COLO829 (cell line): ENCODE data around the gene ITPR2.
"Not testable (repeated sequence)": the region's sequence is repeated elsewhere in the genome, so short reads cannot be mapped to it uniquely, and the experiment has no call there.

Source experiments
- DNase-seq: peaks from one replicate; pipeline ENCODE4 v3.0.0; 2012; ENCODE audit warnings: low spot score

Gene ITPR2

DNA sequence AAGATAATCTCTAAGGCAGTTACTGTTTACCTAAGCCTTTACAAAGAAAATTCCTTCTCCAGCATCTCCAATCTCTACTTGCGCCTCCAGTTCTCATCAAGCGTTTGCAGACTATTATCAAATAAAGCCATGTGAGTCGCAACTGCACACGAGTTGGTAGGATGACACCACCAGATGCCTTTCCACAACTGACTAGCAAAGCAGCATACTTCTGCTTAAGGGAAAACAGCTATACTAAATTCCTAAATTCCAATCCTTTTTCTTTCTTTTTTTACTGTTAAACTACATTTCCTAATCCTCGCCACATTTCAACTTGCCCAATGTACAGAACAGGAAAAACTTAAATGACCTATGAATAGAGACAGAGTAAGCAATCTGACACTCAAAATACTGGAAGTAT lies 166.7 kb downstream of the ITPR2 start:
- DNase-seq, result no peak

DNA sequence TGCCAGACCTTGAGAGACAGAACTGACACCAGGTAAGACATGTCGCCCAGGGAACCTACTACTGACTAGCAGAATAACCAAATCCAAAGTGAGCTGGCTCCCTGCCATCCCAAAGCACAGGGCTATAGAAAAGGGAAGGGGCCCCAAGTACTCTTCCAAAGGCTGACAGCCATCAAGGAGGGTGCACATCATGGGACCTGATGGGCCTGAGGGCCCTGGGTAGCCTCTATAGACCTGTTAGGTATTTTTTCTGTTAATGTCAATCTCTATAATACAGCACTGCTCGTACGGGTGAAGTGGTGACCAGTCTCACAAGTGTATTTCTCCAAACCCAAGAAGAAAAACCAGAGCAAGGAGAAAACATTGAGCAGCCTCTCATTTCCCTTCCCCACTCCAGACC lies 171.6 kb downstream of the ITPR2 start:
- no peak for DNase-seq

DNA sequence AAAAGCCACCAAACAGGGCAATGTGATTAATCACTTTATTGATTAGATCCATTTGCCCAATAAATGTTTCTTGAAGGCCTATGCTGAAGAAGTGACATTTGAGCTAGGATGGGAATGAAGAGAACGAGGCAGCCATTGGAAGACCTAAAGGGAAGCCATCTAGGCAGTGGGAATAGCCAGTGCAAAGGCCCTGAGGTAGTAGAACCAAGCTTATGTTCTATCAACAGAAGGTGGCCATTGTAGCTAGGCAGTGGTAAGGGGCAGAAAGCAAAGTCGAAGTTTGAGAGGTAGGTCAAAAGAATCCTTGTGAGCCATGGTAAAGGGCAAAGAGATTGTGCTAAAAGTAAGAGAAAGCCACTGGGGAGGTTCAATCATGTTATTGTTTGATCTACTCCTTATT lies 173.1 kb downstream of the ITPR2 start:
- no peak for DNase-seq

DNA sequence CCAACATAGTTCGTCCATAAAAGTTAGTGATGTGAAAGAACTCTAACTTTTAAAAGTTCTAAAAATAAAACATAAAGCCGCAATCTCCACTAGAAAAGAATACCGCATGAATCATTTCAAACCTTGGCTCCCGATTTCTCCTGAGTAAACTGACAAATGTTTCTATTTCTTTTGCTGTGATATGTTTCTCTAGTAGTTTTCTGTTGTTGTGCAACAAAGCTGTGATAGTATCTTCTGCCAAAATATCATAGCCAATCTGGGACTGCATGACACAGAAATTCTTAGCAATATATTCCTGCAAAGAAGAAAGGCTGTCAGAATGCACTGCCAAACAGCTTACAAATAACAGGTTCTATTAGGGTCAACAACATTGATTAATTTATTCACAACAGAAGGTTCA lies 174.0 kb downstream of the ITPR2 start:
- no peak for DNase-seq

DNA sequence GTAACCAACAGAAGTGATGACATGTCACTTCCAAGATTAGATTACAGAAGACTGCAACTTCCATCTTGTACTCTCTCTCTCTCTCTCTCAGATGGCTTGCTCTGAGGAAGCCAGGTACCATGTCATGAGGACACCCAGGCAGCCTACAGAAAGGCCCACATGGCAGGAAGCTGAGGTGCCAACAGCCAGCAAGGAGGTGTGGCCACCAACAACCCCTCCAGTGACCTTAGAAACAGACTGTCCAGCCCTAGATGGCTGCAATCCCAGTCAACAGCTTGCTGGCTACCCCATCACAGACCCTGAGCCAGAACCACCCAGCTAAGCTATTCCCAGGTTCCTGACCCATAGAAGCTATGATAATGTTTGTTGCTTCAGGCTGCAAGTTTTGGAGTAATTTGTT lies 178.4 kb downstream of the ITPR2 start:
- no peak for DNase-seq

DNA sequence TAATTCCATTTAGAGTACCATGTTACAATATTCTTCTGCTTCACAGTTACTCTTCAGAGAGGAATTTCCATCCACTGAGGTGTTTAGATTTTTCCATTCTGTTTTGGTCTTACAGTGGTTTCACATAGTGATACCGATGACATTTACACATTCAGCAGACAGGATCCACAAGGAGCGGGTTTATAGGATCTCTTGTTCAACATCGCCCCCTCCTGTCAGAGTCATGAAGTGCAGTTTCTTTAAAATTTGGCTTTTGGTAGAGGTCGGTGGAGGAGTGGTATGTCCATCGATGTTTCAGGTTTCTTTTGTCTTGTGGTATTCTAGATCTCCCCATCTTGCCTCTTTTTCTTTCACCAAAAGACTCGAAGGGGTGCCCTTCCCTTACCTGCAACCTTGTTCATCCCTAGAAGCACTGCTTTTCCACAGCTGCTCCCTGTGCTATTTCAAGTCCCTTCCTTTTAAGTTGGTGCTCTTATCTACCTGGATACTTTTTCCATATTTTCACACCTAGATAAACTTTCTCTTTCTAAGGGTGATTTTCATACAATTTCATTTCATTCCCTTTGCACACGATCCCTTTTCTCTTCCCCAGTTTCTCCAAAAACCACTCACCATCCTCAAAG lies 181.3 kb downstream of the ITPR2 start:
- DNase-seq, result peak; percentile 63

DNA sequence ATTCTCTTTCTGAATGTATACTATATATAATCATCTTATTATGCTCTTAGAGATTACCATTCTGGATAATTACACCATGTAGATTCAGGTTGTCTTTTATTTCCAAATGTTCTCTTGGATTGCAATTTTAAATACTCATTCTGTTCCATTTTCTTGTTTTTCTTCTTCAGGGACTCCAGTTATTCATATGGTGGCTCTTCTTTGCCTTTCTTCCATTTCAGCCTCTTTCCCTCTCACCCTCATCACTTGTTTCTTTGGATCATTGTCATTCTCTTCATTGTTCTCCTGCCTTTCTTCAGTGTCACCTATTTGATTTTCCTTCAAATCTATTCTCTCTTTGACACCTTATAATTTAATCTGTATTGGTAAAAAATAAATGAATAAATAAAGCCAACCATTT lies 182.0 kb downstream of the ITPR2 start:
- no peak for DNase-seq

DNA sequence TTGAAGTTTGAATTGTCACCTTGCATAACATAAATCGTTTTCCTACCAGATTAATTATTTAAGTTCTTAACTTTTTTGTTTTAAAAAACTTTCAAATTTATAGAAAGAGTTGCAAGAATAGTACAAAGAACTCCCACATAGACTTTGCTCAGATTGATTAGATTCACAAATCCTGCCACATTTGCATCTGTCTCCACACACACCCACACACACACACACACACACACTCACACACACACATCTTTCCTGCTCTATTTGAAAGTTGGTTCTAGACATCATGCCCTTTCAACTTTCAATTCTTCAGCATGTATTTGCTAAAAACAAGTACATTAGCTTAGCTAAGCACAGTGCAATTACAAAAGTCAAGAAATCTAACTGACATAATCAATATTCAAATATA lies 184.0 kb downstream of the ITPR2 start:
- DNase-seq, result no peak

DNA sequence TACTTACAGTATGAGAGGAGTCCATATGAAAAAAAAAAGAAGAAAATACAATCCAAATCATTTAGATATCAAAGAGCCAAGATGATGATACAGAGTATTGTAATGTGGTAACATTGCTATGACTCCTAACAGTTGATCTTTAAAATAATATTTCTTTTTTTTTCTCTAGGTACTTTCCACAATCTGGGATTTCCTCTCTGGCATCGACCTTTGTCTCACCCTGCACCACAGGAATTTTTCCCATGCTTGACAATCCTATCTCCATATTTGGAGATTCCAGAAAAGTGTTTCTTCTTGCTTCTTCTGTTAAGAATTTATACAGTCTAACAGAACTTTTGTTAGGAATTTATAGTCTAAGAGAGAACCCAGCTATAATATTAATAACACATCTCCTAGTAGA lies 184.4 kb downstream of the ITPR2 start:
- peak; percentile 59 for DNase-seq

DNA sequence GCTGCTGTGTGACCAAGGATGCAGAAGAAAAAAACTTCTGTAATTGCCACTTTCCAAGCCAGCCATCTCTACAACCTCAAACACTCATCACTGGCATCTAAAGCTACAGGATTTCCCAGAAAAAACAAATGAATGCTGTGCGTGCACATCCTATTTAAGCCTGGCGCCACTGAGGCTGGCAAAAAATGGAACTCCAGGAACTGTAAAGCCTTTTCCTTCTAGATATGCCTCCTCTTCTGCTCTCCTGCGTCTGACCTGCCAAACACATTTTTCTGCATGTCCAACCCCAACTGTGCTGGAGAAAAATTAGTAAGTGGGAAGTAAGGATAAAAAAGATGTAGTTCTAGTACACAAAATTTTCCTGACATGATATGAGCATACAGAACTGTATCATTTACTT lies 184.9 kb downstream of the ITPR2 start:
- no peak for DNase-seq

DNA sequence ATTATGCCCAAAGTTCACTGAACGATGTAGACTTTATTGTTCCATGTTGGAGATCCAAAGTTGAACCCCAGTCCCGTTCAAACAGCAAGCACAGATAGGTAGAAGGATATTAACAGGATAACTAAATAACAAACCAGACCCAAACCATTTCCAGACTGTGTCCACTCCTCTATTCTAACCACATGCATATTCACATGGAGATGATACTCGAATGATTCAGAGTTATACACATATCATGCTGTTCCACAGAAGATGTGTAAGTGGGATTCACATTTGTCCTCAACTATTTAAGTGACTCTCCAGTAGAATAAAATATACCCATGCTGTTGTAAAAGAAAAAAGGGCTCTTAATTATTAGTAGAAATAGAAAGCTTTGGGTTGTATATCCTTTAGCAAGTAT lies 185.9 kb downstream of the ITPR2 start:
- DNase-seq, result no peak

DNA sequence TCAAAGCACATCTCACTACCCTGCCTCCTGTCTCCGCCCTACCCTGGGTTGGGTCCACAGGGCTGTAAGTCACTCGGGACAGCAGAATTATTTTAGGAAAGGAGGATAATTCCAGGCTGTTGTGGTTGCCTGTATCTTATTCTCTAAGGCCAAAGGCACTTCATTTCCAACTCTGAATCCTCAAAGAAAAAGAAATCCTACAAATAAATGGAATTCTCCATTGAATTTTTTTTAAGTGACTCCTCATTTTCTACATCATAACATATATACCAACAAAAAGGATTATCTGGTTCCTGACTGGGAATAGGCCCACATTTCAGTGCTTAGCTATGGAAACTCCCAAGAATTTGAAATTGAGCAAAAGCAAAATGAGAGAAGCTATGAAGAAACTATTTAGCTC lies 186.4 kb downstream of the ITPR2 start:
- no peak for DNase-seq

DNA sequence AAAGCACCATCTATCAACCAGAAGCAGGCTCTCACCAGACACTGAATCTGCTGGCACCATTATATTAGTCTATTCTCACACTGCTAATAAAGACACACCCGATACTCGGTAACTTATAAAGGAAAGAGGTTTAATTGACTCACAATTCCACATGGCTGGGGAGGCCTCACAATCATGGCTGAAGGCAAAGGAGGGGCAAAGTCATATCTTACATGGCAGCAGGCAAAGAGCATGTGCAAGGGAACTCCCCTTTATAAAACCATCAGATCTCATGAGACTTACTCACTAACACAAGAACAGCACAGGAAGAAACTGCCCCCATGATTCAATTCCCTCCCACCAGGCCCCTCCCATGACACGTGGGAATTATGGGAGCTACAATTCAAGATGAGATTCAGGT lies 188.6 kb downstream of the ITPR2 start:
- DNase-seq, result not testable (repeated sequence)

DNA sequence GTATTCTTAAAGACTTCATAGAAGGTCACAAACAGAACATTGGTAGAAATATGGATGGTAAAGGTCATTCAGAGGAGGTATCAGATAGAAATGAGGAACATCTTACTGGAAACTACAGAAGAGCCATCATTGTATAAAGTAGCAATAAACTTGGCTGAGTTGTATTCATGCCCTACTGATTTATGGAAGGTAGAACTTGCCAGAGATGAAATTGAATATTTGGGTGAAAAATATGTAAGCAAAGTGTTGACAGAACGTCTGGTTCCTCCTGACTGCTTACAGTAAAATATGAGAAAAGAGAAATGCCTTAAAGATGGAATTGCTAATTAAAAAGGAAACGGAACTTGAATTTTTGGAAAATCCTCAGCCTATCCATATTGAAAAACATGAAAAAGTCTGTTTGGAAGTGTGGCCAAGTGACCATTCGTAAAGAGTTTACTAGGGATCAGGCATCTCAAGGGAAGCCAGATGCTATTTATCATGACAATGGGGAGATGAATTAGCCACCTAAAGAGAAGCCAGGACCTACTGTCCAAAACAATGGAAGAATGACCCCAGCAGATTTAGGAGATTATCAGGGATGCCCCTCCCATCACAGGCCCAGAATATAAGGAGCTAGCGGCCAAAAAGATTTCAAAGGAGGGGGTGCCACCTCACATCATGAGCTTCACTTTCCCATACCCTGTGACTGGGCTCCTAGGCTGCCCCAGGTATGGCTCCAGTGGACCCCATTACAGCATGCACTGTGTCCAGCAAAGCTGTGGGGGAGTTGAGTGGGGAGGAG lies 189.3 kb downstream of the ITPR2 start:
- DNase-seq, result no peak

DNA sequence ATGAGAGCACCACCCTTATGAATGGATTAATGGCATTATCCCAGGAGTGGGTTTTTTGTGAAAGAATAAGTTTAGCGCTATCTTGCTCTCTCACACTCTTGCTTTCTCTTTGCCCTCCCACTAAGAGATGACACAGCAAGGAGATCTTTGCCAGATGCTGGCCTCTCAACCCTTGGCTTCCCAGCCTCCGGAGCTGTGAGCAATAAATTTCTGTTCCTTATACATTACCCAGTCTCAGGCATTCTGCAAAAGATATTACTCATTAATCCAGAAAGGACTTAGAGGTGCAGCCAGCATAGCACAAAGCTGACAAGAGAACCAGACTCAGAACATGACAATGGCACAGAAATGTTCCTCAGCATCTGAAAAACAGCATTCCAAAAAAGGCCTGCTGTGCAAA lies 190.6 kb downstream of the ITPR2 start:
- DNase-seq, result no peak

DNA sequence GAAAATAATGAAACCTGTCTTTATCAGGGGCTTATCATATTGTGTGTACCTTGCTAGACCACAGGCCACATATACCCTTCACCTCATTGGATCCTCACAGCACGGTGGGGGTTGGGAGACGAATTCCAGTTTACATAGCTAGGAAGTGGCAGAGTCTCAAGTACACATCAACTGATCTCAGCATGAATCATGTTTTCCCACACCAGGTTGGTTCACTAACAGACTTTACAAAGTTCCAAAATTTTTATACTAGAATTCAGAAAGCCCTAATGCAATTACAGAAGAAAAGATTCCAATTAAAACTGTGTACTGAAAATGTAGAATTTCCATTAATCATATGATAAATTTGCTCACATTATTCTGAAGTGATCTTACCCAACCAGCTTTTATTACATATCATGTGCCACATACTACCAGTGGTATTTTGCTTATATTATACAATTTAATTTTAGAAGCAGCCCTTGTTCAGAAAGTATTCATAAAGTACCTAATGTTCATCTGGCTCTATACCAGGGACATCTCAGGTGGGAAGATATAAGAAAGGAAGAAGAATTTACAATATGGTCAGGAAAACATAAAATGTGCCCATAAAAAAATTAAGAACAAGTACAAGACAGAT lies 196.2 kb downstream of the ITPR2 start:
- DNase-seq, result no peak

DNA sequence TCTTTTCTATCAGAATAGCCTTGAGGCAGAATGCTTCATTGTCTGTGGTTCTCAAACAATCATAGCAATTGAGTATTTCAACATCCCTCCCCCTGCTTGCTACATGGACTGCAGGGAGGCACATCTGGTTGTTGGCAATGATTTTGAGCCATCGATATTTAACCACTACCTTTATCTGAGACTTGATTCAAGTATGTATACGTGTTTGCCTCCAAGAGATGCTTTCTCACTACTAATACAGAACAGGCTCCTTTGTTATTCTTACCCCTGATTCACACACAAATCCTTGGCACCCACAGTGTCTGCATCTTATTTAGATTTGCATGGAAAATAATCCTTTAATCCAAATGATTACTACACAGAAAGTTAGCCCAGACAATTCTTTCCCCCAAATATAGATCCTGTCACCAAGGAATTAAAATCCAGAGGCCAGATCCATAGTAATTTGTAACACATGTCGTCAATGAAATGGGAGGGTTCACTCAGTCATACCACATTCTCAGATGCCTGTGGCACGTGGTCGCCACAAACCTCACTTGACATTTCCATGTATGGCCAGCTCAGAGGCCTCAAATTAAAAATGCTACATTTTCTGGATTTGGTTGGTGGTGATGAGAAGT lies 199.3 kb downstream of the ITPR2 start:
- DNase-seq, result no peak

DNA sequence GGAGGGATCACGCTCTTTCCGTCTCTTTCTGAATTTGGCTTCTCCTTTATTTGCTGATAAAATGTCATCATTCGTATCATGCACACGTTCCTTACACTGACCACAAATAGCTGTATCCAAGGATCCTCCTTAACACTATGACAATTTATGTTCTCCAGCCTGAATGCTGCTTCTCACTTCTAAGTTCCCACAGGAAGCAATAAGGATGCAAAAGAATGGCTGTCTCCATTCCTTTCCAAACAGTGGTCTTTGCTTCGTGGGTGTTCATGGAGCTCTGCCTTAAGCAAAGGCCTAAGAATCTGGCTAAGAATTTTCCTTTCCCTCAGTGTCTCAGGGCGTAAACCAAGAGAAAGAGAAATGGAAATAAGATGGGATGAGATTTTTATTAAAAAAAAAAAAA lies 200.2 kb downstream of the ITPR2 start:
- no peak for DNase-seq

DNA sequence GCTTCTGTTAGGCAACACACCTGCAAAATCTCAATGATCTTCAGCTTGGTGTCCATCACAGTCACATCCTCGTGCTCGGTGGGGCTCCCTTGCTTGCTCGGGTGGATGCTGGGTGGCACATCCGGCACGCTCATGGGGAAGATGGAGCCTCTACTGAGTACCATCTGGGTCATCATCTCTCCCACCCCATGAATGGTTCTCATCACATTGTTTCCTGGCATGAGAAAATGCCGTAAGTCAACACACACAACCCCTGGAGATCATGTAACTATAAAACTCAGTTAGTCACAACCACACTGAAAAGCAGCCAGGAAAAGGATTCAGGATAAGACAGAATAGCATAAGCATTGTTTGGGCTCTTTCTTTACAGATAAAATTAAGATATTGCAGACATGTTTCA lies 201.1 kb downstream of the ITPR2 start:
- DNase-seq, result no peak

DNA sequence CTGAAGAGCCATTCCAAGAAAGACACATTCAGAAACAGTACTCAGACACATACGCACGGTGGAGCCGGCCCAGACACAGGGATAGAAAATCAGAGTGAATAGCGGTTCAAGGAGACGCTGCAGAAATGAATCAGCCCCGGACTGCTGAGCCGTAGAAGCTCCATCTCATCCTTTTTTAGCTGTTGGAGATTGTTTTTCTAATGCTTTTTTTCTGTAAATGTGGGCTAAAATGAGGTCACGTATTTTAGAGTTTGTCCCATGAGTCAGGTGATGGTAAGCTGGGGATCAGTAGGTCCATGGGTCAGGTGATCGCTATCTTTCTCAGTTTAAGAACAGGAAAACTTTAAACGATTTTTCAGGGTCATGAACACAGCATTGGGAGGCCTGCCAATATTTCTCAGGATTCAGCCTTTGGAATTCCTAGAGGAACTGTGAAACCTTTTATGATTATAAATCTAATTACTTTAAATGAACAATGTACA lies 202.4 kb downstream of the ITPR2 start:
- no peak for DNase-seq

DNA sequence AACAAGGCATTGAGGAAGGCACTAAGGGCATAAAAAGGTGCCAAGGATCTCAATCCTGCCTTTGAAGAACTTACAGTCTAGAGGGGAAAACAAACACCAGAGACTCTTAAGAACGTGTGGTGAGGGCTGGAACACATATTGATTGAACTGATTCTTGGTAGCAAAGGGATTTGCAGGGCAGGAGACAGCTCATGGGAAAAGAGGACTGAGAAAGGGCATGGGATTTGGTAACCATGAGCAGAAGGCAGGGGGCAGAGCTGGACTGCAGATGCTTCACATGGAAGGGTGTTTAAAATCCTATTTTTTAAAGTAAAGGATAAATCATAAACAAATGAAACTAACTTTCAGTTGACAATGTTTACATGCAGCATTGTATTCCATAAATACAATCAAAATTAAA lies 203.1 kb downstream of the ITPR2 start:
- DNase-seq, result no peak

DNA sequence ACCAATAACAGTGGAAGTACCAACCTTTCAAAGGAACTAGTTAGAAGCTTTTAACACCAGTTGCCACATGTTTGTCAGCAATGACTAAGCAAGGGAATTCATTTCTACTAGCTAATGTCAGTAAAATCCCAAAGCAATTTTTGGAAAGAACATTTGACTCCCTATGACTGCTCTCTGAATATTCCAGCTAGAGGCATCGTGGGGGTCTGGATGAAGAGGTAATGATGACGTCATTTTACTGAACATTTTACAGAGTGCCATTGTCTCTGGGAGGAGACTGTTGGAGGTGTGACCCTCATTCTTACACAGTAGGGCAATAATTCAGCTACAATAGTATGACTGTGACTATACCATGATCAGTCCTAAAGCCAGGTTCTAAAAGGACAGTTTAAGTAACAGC lies 204.8 kb downstream of the ITPR2 start:
- DNase-seq, result no peak

DNA sequence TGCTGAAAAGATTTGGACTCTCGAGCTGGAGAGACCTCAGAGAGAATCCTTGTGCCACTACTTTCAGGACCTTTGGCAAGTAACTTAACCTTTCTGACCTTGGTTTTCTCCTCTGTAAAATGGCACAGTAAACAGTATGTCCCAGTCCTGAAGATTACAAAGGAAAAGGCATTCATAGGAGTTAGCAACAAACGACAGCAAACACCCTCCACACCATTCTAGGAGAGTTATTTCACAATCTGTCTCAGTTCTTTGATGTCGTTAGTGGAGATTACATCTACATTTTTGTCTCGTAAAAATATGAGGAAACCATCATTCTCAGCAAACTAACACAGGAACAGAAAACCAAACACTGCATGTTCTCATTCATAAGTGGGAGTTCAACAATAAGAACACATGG lies 205.7 kb downstream of the ITPR2 start:
- no peak for DNase-seq
